Measurements from ENCODE around the gene ZNF879.

ZNF879 gene

DNA sequence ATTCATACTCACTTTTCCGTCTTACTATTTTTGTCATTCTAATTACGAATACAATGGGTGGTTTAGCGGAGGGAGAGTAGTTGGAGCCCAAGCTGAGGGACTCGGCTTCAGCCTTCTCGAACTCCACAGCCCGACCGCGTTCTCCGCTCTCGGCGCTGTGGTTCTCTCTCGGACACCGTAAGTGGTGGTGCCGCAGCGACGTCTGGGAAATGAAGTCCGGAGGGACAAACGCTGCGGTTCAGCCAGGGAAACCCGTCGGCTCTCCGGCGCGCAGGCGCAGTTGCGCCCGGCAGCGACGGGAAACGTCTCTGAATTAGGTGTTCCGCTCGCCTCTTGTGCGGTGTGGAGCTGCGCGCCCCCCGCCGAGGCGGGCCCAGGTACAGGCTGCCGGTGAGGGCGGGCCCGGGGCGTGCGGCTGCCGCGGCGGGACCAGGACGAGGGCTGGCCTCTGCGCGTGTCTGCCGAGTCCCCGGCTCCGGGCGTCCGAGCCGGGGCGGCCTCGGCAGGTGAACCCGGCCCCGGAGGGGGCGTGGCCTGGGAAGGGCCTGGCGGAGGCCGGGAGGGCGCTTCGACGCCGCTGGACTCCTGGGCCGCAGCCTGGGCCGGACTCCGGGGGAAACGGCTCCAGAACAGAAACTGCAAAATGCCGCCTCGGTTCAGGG lies at the start of gene ZNF879:
TSS of gene ZNF879 (plus strand) at position 277 of the 662 bp plus-strand sequence. CDS start 1,201 bp downstream, outside the sequence.
- DNase-seq (ENCODE audit: low read depth in 2 of 2) = peak; percentile 83 to 90

DNA sequence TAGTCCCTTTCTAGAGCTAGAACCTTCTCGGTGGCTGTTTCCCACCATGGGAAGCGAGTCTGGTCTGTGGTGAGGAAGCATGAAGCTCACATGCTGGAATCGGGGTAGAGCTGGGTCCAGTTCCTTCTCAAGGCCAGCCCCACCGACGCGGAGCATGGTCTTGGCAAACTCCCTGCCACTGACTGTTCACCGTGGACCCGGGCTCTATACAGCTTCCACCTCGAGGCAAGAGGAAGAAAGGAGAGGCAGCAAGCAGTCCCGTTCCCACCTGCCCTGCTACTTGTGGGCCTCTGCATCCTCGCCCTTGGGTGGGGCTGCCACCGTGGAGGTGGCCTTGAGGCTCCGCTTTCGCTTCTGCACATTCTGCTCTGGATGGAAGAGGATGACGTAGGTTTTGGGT lies 42.2 kb upstream of the ZNF879 start:
- no peak for DNase-seq (ENCODE audit: low read depth in 2 of 2)

DNA sequence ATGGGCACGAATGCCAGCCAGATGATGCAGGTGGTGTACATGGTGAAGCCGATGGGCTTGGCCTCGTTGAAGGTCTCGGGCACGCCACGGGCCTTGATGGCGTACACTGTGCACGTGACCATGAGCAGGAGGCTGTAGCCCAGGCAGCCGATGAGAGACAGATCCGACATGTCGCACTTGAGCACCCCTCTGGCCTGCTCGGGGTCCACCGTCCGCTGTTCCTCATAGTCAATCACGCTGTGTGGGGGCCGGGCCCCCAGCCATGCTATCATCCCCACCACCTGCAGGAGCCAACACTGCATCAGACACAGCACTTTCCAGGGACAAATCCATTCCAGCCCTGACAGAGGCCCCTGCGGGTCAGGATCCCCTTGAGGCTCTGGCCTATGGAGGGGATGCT lies 40.7 kb upstream of the ZNF879 start:
- no peak for DNase-seq (ENCODE audit: low read depth in 2 of 2)

DNA sequence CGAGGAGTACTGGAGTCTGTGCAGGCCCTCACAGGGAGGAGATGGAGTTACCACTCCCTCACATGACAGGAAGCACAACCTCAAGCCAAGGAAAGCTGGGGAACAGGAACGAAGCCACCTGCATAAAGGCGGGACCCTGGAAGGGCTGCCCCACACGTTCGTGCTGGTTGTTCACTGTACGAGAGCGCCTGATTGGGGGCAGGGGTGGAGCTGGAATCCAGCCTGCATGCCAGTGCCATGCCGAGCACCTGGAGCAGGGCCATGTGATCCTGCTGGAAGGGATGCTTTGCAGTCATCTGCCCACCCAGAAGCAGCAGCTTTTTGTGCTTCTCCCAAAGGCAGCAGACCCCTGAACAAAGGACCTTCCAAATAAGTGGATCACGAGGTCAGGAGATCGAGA lies 39.9 kb upstream of the ZNF879 start:
- DNase-seq (ENCODE audit: low read depth in 2 of 2) = no peak

DNA sequence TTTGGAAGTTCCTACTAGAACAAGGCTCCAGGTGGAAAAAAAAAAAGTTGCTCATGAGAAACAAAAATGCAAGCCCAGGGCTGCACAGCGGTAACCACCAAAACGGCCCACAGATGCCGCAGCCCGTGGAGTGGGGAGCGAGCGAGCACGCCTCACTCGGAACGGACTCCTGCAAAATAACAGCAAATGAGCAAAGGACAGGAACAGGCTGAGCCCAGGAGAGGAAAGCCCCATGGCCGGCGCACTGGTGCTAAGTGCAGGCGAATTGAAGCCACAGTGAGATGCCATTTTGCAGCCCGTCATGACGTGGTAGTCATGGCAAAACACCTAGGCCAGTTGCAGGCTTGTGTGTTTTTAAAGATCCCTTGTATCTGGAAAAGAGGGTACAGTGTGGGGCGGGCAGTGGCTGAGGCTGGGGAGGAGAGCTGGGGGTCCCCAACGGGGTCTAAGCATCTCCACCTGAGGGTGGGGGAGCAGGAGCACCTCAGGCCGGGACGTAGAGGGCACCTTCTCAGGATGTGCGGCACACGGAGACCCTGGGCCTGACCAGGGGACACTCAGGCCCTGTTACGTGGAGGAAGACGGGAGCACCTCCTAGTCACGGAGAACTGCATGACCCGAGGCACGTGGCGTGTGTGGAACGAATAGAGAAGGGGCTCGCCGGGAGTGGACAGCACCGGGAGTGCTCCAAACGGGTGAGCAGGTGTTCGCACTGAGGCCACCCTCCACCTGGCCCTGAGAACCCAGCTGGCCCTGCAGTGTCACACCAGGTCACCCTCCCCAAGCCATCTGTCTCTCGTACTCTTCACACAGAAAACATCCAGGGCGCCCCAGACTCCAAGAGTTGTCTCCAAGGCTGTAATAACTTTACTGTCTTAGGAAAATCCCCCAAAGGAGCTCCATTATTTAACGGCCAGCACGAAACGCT lies 39.2 kb upstream of the ZNF879 start:
- no peak for DNase-seq (ENCODE audit: low read depth in 2 of 2)

DNA sequence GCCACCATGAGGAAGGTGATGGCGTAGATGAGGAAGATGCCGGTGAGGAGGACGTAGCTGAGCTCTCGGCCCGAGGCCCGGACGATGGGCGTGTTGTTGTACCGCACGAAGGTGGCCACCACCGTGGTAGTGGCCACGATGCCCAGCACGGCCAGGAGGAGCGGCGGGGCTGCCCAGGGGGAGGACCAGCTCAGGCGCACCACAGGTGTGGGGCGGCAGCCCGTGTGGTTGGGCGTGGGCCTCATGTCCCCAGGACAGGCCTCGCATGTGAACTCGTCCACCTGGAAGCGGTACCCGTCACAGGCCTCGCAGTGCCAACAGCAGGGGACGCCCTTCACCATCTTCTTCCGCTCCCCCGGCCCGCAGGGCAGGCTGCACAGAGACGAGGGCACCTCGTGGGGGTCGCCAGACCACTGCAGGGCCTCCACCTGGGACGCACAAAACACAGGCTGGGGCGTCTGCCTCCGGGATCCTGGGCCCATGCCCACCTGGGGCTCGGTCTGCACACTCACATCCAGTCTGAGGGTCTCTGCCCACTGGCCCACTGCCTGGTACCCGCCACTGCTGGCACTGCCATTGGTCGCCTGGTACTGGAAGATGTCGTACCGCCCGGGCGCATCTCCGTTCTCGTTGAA lies 37.2 kb upstream of the ZNF879 start:
- no peak for DNase-seq (ENCODE audit: low read depth in 2 of 2)

DNA sequence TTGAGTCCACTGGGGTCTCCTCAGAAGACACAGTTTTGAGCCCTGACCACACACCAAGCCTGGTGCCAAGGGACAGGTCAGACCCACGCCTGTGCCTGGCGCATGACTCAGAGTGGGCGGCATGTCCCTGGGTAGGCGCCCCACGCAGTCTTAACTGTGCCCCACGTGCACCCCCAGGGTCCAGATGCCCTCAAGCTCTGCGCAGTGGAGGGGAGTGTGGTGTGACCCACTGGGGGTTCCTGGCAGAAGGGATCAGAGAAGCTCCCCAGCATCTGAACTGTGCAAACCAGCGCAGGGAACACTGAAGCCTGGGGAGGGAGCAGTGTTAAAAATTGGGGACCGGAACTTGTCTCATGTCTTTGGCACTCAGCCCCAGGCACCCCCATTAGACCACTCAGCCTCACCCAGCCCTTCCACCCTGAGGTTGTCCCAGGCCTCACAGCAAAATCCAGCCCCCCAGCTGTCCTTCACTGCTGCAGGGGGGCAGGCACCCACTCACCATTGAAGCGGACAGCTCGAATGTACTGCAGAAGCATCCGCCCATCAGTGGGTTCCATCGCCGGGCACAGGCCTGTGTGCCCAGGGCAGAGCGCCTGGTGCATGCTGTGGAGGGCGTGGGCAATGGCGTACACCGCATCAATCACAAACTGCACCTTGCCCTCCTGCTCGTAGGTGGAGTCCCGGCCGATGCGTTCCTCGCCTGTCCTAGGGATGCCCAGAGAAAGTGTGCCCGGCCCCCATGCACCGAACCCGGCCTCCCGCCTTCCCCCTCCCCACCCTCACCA lies 35.0 kb upstream of the ZNF879 start:
- no peak for DNase-seq (ENCODE audit: low read depth in 2 of 2)

DNA sequence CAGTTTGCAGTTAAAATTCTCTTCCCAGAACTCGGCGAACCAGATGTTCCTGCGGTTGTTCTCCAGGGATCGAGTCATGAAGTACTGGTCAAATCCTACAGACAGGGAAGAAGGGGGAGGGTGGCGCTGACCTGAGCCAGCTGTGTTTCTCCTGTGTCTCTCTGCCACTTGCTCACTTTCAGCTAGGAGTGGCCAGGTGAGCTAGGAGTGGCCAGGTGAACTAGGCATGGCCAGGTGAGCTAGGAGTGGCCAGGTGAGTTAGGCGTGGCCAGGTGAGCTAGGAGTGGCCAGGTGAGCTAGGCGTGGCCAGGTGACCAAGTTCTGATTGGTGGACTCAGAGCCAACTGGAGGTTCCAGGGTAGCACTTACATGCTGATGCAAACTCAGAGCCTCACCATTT lies 34.3 kb upstream of the ZNF879 start:
- DNase-seq (ENCODE audit: low read depth in 2 of 2) = no peak

DNA sequence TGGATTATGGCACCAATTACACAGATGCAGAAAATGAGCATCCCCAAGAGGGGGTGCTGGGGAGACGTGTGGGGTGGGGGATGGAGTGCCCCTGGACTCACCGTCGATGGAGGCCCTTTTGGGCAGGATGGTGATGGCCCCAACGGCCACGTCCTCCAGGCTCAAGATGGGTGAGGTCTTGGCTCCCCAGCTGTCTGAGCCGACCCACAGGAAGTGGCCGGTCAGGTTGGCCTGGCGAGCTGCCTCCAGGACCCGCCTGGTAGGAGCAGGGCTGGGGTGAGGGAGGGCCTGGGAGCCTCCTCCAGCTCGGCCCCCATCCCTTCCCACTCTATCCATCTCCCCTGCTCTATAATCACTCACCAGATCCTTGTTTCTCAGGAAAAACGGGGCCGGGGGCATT lies 33.1 kb upstream of the ZNF879 start:
- no peak for DNase-seq (ENCODE audit: low read depth in 2 of 2)

DNA sequence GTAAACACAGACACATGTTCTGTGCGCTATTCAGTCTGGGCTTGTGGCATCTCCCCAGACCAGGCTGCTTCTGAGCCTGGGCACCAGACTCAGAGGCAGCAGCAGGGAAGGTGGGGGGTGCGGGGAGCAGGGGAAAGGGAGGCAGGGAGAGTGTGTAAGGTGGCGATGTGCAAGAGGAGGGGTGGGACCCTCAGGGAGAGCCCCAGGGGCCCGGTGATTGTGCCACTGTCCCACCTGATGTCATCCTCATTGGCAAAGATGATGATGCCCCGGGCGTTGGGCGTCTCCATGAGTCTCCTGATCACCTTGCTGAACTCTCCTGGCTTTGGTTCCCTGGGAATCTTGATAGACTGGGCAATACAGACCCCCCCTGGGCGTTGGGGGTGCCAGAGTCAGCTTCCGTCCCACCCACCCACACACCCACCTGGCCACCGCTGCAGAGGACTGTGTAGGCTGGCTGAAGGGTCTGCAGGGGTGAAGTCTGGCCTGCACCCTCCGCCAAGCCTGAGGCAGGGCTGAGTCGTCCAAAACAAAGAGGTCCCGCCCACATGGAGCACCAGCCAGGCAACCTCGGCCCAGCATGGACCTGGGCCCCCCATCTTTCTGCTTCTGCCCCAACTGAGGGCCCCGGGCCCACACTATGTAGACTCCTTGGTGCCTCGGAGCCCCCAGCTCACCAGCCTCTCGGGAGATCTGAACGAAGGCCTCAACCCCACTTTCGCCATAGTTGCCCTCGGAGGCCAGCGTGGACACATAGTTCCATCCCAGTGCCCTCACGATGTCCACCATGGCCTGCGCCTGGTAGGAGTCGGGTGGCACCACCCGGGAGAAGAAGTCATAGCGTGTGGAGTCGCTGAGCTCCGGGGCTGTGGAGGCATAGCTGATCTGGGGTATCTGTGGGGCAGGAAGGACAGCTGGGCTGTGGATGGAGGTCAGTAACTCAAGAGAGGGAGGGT lies 32.1 kb upstream of the ZNF879 start:
- no peak for DNase-seq (ENCODE audit: low read depth in 2 of 2)

DNA sequence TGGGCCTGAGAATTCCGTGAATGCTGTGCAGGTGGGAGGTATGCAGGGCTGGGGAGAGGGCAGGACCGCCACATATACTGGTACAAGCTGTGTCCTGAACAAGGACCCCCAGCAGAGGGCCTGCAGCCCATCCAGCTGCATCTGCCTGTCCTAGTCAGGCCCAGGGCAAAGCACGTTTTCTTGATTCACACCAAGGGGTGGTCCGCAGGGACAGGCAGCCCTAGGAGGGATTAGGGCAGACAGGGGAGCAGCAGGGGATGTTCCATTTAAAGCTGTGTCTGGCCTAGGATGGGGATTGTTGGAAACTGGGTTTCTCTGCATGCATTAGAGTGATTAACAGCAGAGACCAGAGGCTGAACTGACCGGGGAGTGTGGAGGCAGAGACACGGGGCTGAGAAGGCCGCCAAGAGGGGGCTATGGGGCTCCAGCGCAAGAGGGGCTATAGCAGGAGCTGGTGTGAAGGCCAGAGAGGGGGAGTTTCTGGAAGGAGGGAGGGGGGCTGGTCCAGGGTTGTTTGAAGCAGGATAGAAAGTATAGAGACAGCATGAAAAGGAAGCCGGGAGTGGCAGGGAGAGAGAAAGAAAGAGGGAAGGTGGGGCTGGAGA lies 31.2 kb upstream of the ZNF879 start:
- DNase-seq (ENCODE audit: low read depth in 2 of 2) = no peak

DNA sequence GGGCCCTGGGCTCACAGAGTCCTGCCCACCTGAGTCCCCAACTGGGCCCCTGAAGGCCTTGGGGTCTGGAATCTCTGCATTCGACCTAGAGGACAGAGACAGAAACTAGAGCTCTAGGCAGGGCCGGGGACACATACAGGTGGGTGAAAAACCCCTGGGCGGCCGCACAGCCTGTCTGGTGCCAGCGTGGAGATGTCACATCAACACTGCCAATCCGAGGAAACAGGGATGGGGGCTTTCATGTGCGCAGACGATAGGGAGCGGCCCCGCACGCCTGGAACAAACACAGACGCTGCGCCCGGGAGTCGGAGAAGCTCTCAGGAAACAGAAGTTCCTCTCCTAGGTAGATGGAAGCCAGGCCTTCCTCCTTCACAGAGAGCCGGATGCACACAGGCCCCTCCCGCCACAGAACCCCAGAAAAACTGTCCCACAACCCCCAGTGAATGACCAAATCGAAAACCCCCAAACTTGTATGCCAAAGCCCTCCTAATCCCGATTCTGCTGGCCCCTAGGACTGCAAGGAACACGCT lies 30.3 kb upstream of the ZNF879 start:
- no peak for DNase-seq (ENCODE audit: low read depth in 2 of 2)

DNA sequence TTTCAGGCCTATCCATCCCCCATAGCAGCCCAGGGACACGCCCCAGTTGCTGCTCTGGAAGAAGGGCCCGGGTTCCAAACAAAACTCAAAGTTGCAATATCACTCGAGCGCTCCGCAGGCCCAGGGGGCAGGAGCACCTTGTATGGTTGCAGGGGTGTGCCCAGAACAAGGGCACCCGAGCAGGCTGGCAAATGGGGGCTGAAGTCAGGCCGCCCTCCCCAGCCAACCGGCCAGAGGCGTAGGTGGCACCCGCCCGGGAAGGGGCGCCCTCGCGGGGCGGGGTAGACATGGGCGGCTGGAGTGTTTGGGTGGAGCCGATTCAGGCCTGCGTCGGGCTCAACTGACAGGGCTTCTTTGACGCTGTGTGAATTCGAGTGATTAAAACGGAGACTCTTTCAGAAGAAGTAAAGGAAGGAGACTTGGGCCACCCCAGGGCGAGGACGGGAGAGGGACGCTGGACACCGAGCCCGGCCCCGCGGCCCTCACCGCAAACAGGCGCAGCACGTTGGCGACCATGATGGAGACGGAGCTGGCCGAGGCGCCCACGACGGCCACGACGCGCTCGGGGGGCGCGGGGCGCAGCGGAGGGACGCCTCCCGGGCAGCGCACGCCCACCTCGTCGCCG lies 29.5 kb upstream of the ZNF879 start:
- DNase-seq (ENCODE audit: low read depth in 2 of 2) = no peak

DNA sequence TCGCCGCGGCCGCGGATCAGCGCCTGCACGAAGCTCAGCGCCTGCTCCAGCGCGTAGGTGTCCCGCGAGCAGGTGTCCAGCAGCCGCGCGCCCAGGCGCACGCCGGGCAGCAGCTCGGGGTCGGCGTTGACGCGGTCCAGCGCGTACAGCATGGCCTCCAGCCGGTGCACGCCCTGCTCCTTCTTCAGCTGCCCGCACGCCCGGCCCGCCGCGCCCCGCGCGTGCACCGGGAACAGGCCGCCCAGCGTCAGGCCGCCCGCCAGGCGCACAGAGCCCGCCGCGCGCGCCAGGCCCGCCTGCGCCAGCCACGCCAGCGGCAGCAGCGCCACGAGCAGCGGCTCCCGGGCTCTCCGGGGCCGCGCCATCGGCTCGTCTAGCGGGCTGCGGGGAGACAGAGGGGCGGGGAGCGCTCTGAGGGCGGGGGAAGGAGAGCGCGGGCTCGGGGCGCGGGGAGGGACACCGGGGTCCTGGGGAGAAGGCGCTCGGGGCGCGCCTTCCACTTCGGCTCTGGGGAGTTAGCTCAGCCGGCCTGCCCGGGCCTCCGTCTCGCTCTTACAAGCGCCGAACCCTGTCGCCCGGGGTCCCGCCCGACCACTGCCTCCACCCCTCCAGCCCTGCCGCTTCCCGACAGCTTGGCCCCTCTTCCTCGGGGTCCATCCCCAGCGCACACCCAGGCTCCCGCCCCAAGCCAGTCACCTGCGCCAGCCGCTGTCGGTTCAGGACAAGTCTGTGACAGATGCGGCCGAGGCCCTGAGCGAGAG lies 28.8 kb upstream of the ZNF879 start, which contains the start of gene GRM6:
TSS of gene GRM6 (minus strand) at position 741 of the 761 bp plus-strand sequence. CDS start at position 365, 376 bp downstream.
- DNase-seq (ENCODE audit: low read depth in 2 of 2) = no peak

DNA sequence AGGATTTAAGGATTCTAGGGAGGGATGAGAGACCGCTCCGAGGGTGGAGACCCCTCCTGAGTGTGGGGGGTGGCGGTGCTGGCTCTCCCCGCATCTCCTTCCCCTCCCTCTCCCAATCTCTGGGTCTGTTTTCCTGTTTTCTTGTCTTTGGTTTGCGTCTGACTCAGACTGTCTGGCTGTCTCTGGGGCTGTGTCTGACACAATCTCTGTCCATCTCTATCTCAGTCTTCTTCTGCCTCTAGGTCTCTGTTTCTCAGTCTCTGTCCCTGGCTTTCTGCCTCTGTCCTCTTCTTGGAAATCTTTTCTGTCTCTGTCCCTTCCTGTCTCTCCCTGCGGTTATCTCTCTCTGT lies 28.3 kb upstream of the ZNF879 start:
- no peak for DNase-seq (ENCODE audit: low read depth in 2 of 2)

DNA sequence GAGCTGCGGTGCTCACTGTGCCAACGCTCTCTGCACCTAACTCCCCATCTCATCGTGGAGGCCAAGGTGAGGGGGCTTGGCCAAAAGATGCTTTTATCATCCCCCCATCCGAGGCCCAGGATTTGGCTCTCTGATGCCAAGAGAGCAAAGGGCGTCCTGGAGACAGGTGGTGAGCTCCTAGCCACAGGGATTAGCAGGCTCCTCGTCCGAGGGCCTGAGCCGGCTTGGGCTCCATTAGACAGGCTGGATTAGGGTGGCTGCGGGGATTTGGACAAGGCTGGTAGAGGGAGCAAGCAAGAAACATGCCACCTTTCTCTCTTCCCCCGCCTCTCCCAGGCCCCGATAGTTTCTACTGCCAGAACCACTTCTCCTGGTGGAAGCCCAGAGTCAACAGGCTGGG lies 27.4 kb upstream of the ZNF879 start:
- no peak for DNase-seq (ENCODE audit: low read depth in 2 of 2)

DNA sequence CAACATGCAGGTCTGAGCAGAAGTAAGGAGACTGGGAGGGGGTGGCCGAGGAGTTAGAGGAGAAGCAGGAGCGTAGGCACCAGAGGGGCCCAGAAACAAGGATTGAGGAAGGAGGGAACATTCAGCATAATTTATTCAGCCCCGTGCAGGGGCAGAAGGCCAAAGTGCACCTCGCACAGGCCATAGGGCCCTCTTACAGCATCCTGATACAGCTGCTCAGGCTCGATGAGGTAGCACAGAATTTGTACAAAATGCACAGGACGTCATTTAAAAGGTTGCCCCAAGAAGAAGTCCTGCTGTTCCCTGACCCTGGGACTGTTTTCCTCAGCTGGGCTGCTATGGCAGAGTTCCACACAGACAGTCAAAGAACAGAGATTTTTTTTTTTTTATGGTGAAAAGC lies 26.4 kb upstream of the ZNF879 start:
- no peak for DNase-seq (ENCODE audit: low read depth in 2 of 2)

DNA sequence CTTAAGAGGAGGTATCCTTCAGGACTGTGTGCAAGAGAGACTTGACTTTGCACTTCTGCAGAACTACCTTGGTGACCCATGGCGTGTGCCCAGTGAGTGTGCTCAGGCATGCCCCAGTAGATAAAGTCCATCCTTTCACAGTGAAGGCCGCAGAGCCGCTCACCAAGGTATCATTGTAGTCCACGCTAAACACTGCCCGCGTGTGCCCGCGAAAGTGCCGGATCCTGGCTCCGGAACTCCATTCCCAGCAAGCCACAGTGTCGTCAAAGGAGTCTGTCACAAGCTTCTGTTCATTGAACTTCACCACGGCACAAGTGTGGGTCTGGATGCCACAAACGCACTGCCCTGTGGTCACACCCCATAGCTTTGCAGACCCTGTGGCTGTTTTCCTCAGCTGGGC lies 25.2 kb upstream of the ZNF879 start:
- no peak for DNase-seq (ENCODE audit: low read depth in 2 of 2)

DNA sequence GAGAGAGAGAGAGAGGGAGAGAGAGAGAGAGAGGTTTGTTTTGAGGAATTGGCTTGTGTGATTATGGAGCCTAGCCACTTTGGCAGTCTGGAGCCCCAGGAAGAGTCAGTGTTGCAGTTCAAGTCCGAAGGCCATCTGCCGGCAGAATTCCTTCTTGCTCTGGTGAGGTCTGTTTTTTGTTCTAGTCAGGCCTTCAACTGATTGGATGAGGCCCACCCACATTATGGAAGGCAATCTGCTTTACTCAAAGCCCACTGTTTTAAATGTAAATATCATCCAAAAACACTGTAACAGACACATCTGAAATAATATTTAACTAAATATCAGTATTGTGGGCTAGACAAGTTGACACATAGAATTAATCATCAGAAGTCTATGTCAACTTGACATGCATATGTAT lies 17.0 kb upstream of the ZNF879 start:
- DNase-seq (ENCODE audit: low read depth in 2 of 2) = no peak

Data from activated CD4-positive, alpha-beta T cell treated with anti-CD3 and anti-CD28 coated beads for 24 hours (primary cell).